ENCODE data around the gene SAFB2.

SAFB2 gene

DNA sequence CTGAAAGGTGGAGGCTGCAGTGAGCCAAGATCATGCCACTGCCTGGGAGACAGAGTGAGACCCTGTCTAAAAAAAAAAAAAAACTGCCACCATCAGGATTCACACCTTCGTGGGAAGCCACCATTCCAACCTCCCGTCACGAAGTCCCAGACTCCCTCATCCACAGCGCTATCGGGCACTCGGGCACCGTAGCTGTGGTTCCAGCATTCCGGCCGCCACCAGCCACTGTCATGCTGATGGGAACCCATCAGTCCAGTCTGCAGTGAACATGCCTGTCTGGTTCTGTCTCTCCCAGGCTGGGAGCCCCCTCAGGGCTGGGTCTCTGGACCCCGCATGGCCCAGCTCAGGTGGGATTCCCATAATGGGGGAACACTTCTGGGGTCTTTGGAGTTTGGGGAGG is 82.4 kb downstream of the SAFB2 start:
- no peak for DNase-seq

GRCh38 chr19:5537870-5538269 is 84.7 kb downstream of the SAFB2 start:
- no peak for DNase-seq

All from NCI-H524 (cell line).